HUES64 (cell line): ENCODE measurements around the gene FBL.
A peak's percentile ranks its signal among the peaks of the same experiment; 100 is the strongest.

ENCODE experiments used
- H3K27ac ChIP-seq: 2 replicates; pipeline ENCODE4 v1.7.0; 2013; ENCODE audit warnings: low read depth, low read length, inconsistent platforms
- H3K27me3 ChIP-seq: 2 replicates; pipeline ENCODE4 v1.6.1; 2013; ENCODE audit warnings: mild to moderate bottlenecking, low read length; ENCODE audit not compliant: insufficient read depth
- H3K36me3 ChIP-seq: 2 replicates; pipeline ENCODE4 v1.6.1; 2013; ENCODE audit warnings: mild to moderate bottlenecking, low read length; ENCODE audit not compliant: insufficient read depth
- H3K4me1 ChIP-seq: 2 replicates; pipeline ENCODE4 v1.6.1; 2013; ENCODE audit warnings: mild to moderate bottlenecking, low read length, moderate library complexity; ENCODE audit not compliant: insufficient read depth
- H3K4me3 ChIP-seq: 2 replicates; pipeline ENCODE4 v1.5.1; 2013; ENCODE audit warnings: mild to moderate bottlenecking, low read length, moderate library complexity
- H3K9ac ChIP-seq: 2 replicates; pipeline ENCODE4 v1.6.1; 2013; ENCODE audit warnings: mild to moderate bottlenecking, low read depth, low read length
- H3K9me3 ChIP-seq: 2 replicates; pipeline ENCODE4 v1.6.1; 2013; ENCODE audit warnings: low read depth, low read length; ENCODE audit not compliant: insufficient read depth
- WGBS: fragments of 150-250, 120-280 bp; methylation state at CpG from one replicate; pipeline ENCODE4 v1.1.7; 2013; ENCODE audit warnings: missing lambda C conversion rate; 5-methylcytosine and 5-hydroxymethylcytosine counted together

Gene FBL

GRCh38 chr19:39807846-39808364 is 38.3 kb downstream of the FBL start:
- WGBS = 82% methylated on average over 2 of the region's 5 CpGs
- Histone ChIP-seq H3K4me1 (peaks cover 7% of the 10 kb centered on the region; the same call in 1 of the 2 replicates), H3K27ac (no peak overlapping the region)

GRCh38 chr19:39805104-39805503 is 41.1 kb downstream of the FBL start:
- 92% methylated on average over 5 of the region's 5 CpGs for WGBS
- no peak overlapping the region for H3K4me3 ChIP-seq
- peaks cover 7% of the 10 kb centered on the region; the same call in 1 of the 2 replicates for H3K4me1 ChIP-seq
- no peaks in the 10 kb centered on the region for H3K36me3 ChIP-seq
- no peak overlapping the region for H3K27ac ChIP-seq
- H3K9ac ChIP-seq = no peak overlapping the region
- 0 out of 2 replicates have a peak, but pooled peaks cover 3% of the 10 kb centered on the region for H3K9me3 ChIP-seq
- H3K27me3 ChIP-seq = no peaks in the 10 kb centered on the region

More at GRCh38 chr19:39807846-39808364, 38.3 kb downstream of the FBL start:
- Histone ChIP-seq H3K4me3 (no peak overlapping the region), H3K27me3 (no peaks in the 10 kb centered on the region), H3K9me3 (0 out of 2 replicates have a peak, but pooled peaks cover 3% of the 10 kb centered on the region), H3K36me3 (no peaks in the 10 kb centered on the region), H3K9ac (no peak overlapping the region)

- no peak overlapping the region for H3K9ac ChIP-seq
Measured at GRCh38 chr19:39802958-39803357, 43.2 kb downstream of the FBL start.

DNA sequence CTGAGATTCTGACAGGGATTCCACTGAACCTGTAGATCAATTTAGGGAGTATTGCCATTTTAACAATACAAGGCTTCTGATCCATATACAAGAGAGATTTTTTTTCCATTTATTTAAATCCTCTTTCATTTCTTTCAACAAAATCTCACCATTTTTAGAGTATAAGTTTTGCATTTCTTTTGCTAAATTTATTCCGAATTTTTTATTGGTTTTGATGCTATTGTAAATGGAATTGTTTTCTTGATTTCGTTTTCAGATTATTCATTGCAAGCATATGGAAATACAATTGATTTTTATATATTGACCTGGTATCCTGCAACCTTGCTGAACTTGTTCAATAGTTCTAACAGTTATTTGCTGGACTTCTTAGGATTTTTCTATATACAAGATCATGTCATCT is 49.1 kb downstream of the FBL start:
- H3K36me3 ChIP-seq = no peaks in the 10 kb centered on the region
- no peak overlapping the region for H3K9ac ChIP-seq
- H3K4me1 ChIP-seq = peaks cover 26% of the 10 kb centered on the region
- no peaks in the 10 kb centered on the region for H3K27me3 ChIP-seq
- WGBS = no CpG with 5 or more reads among the region's 2 CpGs
- no peak overlapping the region for H3K27ac ChIP-seq
- no peak overlapping the region for H3K4me3 ChIP-seq
- no peaks in the 10 kb centered on the region for H3K9me3 ChIP-seq

More at GRCh38 chr19:39802958-39803357, 43.2 kb downstream of the FBL start:
- H3K27me3 ChIP-seq = no peaks in the 10 kb centered on the region
- H3K27ac ChIP-seq = no peak overlapping the region
- H3K4me3 ChIP-seq = no peak overlapping the region
- peaks cover 7% of the 10 kb centered on the region; the same call in 1 of the 2 replicates for H3K4me1 ChIP-seq
- no peaks in the 10 kb centered on the region for H3K36me3 ChIP-seq
- no peaks in the 10 kb centered on the region for H3K9me3 ChIP-seq
- 63% methylated on average over 4 of the region's 4 CpGs for WGBS

DNA sequence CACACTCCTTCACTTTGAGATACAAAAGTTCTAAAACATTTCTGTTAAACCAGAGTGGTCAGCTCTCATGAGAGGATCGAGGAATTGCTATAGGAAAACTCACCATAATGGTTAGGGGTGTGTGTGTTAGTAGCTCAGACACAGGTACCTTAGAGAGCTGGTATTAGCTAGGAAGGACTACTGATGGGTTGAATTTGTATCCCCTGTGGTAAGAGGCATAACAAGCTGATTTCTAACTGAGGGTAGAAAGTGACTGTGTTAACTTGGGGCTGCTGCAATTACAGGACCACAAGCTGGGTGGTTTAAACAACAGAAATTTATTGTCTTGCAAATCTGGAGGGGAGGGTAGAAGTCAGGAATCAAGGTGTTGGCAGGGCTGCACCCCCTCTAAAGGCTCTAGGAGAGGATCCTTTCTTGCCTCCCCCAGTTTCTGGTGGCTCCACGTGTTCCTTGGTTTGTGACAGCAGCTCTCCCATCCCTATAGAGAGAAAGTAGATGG is 50.1 kb downstream of the FBL start:
- Histone ChIP-seq H3K36me3 (no peaks in the 10 kb centered on the region), H3K4me1 (peaks cover 26% of the 10 kb centered on the region), H3K9me3 (no peaks in the 10 kb centered on the region), H3K27me3 (no peaks in the 10 kb centered on the region), H3K27ac (peak overlapping the region; percentile 16; the same call in 1 of the 2 replicates), H3K9ac (no peak overlapping the region), H3K4me3 (no peak overlapping the region)
- WGBS = 66% methylated on average over 1 of the region's 2 CpGs

DNA sequence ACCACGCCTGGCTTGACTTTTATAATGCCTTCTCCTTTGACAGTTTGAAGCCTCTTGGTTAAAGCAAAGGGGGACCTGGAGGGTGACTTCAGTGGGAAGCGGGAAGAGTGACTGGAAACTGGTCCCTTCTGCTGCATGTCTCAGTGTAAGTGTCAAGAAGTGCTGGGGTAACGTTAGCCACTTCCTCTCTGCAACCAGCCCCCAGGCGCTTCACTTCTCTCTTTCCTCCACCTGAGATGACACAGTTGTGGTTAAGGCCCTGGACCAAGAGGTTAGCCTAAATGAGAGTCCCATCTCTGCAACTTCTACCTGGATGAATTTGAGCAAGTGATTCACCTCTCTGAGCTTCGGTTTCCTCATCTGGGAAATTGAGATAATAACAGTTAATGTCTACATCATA is 51.2 kb downstream of the FBL start:
- peaks cover 26% of the 10 kb centered on the region for H3K4me1 ChIP-seq
- no peak overlapping the region for H3K4me3 ChIP-seq
- no peak overlapping the region for H3K27ac ChIP-seq
- no peaks in the 10 kb centered on the region for H3K9me3 ChIP-seq
- no peaks in the 10 kb centered on the region for H3K36me3 ChIP-seq
- H3K9ac ChIP-seq = no peak overlapping the region
- WGBS = 88% methylated on average over 4 of the region's 5 CpGs
- no peaks in the 10 kb centered on the region for H3K27me3 ChIP-seq

GRCh38 chr19:39792999-39793546 is 53.1 kb downstream of the FBL start:
- no peak overlapping the region for H3K27ac ChIP-seq
- no peaks in the 10 kb centered on the region for H3K9me3 ChIP-seq
- peak overlapping the region; percentile 42; the same call in 1 of the 2 replicates for H3K9ac ChIP-seq
- 1% methylated on average over 16 of the region's 17 CpGs for WGBS
- no peaks in the 10 kb centered on the region for H3K27me3 ChIP-seq
- peaks cover 26% of the 10 kb centered on the region for H3K4me1 ChIP-seq
- peak overlapping the region; percentile 81 for H3K4me3 ChIP-seq
- no peaks in the 10 kb centered on the region for H3K36me3 ChIP-seq

GRCh38 chr19:39788244-39788643 is 57.9 kb downstream of the FBL start:
- H3K4me3 ChIP-seq = no peak overlapping the region
- no peak overlapping the region for H3K27ac ChIP-seq
- no peak overlapping the region for H3K9ac ChIP-seq
- H3K27me3 ChIP-seq = no peaks in the 10 kb centered on the region
- H3K36me3 ChIP-seq = no peaks in the 10 kb centered on the region
- peaks cover 4% of the 10 kb centered on the region; the same call in 1 of the 2 replicates for H3K4me1 ChIP-seq
- H3K9me3 ChIP-seq = no peaks in the 10 kb centered on the region
